HEK293T (cell line): ENCODE results near the gene TRA2B.

Source experiments
- FOXA1 ChIP-seq: fragments of 450-650 bp; IDR thresholded peaks from 2 replicates; pipeline ENCODE4 v1.6.1; 2016; ENCODE audit warnings: mild to moderate bottlenecking
- FOXK2 ChIP-seq: fragments of 450-650 bp; IDR thresholded peaks from 2 replicates; pipeline ENCODE4 v1.6.1; 2016; ENCODE audit warnings: mild to moderate bottlenecking

GRCh38 chr3:185942396-185942795 lies 4.6 kb upstream of the TRA2B start:
- TF ChIP-seq FOXA1 = no peak
- TF ChIP-seq FOXK2 = no peak
